Measurements from ENCODE around the gene DRAP1.

DNA sequence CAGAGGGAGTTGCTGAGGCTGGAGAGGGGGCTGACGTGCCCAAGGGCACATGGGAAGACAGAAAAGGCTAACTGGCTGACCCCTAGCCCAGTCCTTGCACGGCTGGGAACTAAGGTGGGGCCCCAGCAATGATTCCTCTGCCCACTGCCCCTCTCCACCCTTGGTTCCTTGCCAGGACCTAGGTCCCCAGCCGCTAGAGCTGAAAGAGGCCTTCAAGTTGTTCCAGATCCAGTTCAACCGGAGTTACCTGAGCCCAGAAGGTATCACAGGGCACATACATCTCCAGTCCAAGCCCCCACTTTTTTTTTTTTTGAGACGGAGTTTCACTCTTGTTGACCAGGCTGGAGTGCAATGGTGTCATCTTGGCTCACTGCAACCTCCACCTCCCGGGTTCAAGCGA lies 39.2 kb upstream of the DRAP1 start:
- TF ChIP-seq, protein P1, sequence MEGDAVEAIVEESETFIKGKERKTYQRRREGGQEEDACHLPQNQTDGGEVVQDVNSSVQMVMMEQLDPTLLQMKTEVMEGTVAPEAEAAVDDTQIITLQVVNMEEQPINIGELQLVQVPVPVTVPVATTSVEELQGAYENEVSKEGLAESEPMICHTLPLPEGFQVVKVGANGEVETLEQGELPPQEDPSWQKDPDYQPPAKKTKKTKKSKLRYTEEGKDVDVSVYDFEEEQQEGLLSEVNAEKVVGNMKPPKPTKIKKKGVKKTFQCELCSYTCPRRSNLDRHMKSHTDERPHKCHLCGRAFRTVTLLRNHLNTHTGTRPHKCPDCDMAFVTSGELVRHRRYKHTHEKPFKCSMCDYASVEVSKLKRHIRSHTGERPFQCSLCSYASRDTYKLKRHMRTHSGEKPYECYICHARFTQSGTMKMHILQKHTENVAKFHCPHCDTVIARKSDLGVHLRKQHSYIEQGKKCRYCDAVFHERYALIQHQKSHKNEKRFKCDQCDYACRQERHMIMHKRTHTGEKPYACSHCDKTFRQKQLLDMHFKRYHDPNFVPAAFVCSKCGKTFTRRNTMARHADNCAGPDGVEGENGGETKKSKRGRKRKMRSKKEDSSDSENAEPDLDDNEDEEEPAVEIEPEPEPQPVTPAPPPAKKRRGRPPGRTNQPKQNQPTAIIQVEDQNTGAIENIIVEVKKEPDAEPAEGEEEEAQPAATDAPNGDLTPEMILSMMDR (IDR thresholded peaks at IDR 0.05): no peak
- TF ChIP-seq ZFX (IDR thresholded peaks at IDR 0.05; ENCODE audit: borderline replicate concordance): no peak

All from 22Rv1 (cell line).